ENCODE data around the gene HJURP.

The HJURP gene

DNA sequence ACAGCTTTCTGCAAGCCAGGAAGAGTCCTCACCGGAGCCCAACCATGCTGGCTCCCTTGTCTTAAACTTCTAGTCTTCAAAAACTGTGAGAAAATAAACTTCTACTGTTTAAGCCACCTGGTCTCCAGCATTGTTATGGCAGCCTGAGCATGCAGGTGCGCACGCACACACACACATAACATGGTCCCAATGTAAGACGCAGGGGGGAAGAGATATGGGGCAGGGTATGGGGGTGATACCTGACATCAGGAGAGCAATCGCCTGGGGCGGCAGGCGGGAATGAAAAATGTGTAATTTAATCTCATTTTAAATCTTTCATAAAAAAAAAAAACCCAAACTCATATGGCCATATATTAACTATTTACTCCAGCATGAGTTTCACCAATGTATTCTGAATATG lies 18.0 kb downstream of the HJURP start:
- no peak overlapping the region for H3K4me2 ChIP-seq (ENCODE audit: insufficient read depth, low read length)
- no peak overlapping the region for H3K27ac ChIP-seq (ENCODE audit: low read length)
- no peak overlapping the region for H3K9ac ChIP-seq (ENCODE audit: low read depth, low read length)
- H4K20me1 ChIP-seq (ENCODE audit: insufficient read depth, low read length) = peaks cover 55% of the 10 kb centered on the region
- DNase-seq (no peak), ATAC-seq (ENCODE audit: insufficient read depth, low read depth) (no peak)
- H2AFZ ChIP-seq (ENCODE audit: low read depth, low read length) = no peak overlapping the region
- H3K27me3 ChIP-seq (ENCODE audit: insufficient read depth, low read length, poor library complexity) = no peaks in the 10 kb centered on the region
- no peaks in the 10 kb centered on the region for H3K9me3 ChIP-seq (ENCODE audit: insufficient read depth, low read length, severe bottlenecking)
- no peak overlapping the region for H3K4me3 ChIP-seq (ENCODE audit: low read depth in 1 of 2, low read length in 2 of 2)
- peaks cover 83% of the 10 kb centered on the region for H3K36me3 ChIP-seq (ENCODE audit: insufficient read depth, low read length)
- peaks cover 31% of the 10 kb centered on the region for H3K4me1 ChIP-seq (ENCODE audit: insufficient read depth, low read length)
- peaks cover 51% of the 10 kb centered on the region for H3K79me2 ChIP-seq (ENCODE audit: insufficient read depth, low read length)
- no peak for TF ChIP-seq EZH2 (IDR thresholded peaks at IDR 0.05; ENCODE audit: borderline replicate concordance, low read depth, low read length, severe bottlenecking)
- TF ChIP-seq, protein P1, sequence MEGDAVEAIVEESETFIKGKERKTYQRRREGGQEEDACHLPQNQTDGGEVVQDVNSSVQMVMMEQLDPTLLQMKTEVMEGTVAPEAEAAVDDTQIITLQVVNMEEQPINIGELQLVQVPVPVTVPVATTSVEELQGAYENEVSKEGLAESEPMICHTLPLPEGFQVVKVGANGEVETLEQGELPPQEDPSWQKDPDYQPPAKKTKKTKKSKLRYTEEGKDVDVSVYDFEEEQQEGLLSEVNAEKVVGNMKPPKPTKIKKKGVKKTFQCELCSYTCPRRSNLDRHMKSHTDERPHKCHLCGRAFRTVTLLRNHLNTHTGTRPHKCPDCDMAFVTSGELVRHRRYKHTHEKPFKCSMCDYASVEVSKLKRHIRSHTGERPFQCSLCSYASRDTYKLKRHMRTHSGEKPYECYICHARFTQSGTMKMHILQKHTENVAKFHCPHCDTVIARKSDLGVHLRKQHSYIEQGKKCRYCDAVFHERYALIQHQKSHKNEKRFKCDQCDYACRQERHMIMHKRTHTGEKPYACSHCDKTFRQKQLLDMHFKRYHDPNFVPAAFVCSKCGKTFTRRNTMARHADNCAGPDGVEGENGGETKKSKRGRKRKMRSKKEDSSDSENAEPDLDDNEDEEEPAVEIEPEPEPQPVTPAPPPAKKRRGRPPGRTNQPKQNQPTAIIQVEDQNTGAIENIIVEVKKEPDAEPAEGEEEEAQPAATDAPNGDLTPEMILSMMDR (IDR thresholded peaks at IDR 0.05; ENCODE audit: borderline replicate concordance, extremely low read depth, low read length, poor library complexity, severe bottlenecking) = no peak

DNA sequence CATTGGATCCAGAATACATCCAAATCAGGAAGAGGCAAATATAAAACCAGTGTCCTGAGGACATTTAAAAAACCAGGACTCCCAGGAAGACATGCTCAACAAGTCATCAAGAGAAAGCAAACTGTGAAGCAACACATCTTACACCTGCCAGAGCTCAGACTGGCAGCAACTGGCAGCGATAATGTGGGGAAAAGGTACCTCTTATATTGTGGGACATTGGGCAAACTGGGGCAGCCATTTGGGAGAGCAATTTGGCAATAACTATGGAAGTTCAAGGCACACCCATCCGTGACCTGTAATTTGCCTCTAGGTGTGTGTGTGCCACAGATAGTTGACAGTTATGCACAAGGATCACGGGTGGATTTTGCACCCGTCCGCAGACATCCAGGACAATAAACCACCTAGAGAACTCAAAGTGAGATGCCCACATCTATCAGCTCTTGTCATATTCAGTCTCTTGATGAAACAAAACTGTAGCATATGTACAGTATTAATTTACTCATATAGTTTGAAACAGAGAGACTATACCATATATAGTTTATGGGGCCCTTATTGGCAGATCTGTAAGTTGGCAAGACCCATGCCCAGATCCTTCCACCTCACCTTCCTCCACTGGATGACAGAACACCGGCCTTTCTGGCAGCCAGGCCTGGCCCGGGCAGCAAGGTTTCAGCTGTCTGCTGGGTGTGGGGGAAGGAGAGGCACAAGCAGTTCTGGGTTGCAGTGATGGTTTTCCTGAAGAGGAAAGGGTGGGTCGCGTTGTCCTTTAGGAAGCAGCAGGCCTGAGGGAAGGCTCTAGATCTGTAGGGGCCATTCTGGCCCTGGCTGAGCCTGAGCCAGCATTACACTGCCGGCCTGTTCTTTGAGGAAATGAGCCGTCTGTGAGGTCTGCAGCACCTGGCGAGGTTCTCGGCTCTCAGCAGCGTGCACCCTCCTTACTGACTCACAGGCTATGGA lies 18.8 kb downstream of the HJURP start:
- H3K4me1 ChIP-seq (ENCODE audit: insufficient read depth, low read length) = peaks cover 23% of the 10 kb centered on the region
- no peaks in the 10 kb centered on the region for H3K27me3 ChIP-seq (ENCODE audit: insufficient read depth, low read length, poor library complexity)
- DNase-seq (no peak), ATAC-seq (ENCODE audit: insufficient read depth, low read depth) (no peak)
- peaks cover 43% of the 10 kb centered on the region for H3K79me2 ChIP-seq (ENCODE audit: insufficient read depth, low read length)
- peaks cover 74% of the 10 kb centered on the region for H3K36me3 ChIP-seq (ENCODE audit: insufficient read depth, low read length)
- H3K9me3 ChIP-seq (ENCODE audit: insufficient read depth, low read length, severe bottlenecking) = no peaks in the 10 kb centered on the region
- H3K9ac ChIP-seq (ENCODE audit: low read depth, low read length) = no peak overlapping the region
- peaks cover 47% of the 10 kb centered on the region for H4K20me1 ChIP-seq (ENCODE audit: insufficient read depth, low read length)
- H3K4me3 ChIP-seq (ENCODE audit: low read depth in 1 of 2, low read length in 2 of 2) = no peak overlapping the region
- TF ChIP-seq, protein P1 (IDR thresholded peaks at IDR 0.05; ENCODE audit: borderline replicate concordance, extremely low read depth, low read length, poor library complexity, severe bottlenecking) = no peak
- TF ChIP-seq EZH2 (IDR thresholded peaks at IDR 0.05; ENCODE audit: borderline replicate concordance, low read depth, low read length, severe bottlenecking) = no peak
- no peak overlapping the region for H3K4me2 ChIP-seq (ENCODE audit: insufficient read depth, low read length)
- no peak overlapping the region for H2AFZ ChIP-seq (ENCODE audit: low read depth, low read length)
- no peak overlapping the region for H3K27ac ChIP-seq (ENCODE audit: low read length)

DNA sequence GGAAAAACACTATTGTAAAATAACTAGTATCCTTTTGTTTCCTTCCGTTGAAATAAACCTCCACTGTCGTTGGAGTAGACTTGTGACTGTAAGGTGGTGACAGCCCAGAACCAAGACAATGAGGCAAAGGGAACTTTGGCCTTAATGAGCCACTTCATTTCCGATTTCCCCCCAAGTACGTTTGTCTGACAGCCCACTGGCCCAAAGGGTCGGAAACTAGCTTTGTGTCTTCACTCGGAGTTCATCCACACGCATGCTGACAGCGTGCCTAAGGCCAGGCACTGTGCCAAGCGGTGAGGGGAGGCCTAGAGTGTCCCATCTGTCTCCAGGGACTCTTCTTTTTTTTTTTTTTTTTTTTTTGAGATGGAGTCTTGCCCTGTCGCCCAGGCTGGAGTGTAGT lies 21.0 kb downstream of the HJURP start:
- Histone ChIP-seq H4K20me1 (ENCODE audit: insufficient read depth, low read length) (peaks cover 28% of the 10 kb centered on the region), H3K4me3 (ENCODE audit: low read depth in 1 of 2, low read length in 2 of 2) (no peak overlapping the region), H3K36me3 (ENCODE audit: insufficient read depth, low read length) (peaks cover 52% of the 10 kb centered on the region), H3K4me2 (ENCODE audit: insufficient read depth, low read length) (no peak overlapping the region), H3K27me3 (ENCODE audit: insufficient read depth, low read length, poor library complexity) (no peaks in the 10 kb centered on the region), H3K79me2 (ENCODE audit: insufficient read depth, low read length) (peaks cover 21% of the 10 kb centered on the region), H3K9ac (ENCODE audit: low read depth, low read length) (no peak overlapping the region), H2AFZ (ENCODE audit: low read depth, low read length) (no peak overlapping the region), H3K27ac (ENCODE audit: low read length) (no peak overlapping the region), H3K4me1 (ENCODE audit: insufficient read depth, low read length) (peaks cover 3% of the 10 kb centered on the region; the same call in 1 of the 2 replicates), H3K9me3 (ENCODE audit: insufficient read depth, low read length, severe bottlenecking) (no peaks in the 10 kb centered on the region)
- DNase-seq (no peak), ATAC-seq (ENCODE audit: insufficient read depth, low read depth) (no peak)
- TF ChIP-seq, protein P1 (IDR thresholded peaks at IDR 0.05; ENCODE audit: borderline replicate concordance, extremely low read depth, low read length, poor library complexity, severe bottlenecking) = no peak
- no peak for TF ChIP-seq EZH2 (IDR thresholded peaks at IDR 0.05; ENCODE audit: borderline replicate concordance, low read depth, low read length, severe bottlenecking)
